ENCODE data around the gene IQGAP2.

IQGAP2 gene

DNA sequence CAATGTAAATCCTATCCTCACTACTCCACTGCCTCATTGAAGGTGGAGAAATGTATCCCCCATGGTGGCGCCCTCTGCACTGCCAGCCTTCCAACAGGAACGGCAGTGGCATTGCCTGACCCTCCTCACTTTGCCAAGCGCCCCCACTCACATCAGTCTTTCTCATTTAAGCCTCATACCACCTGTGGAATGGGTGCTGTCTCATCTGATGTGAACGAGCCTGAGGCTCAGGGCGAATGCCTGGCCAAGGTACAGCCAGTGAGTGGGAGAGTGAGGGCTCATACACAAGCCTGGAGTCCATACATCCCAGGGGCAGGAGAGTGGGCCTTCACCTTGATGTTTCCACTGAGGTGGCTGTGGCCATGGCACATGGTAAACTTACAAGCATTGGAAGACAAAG, 209.9 kb downstream of the IQGAP2 start:
- DNase-seq (ENCODE audit: low read depth) = no peak

DNA sequence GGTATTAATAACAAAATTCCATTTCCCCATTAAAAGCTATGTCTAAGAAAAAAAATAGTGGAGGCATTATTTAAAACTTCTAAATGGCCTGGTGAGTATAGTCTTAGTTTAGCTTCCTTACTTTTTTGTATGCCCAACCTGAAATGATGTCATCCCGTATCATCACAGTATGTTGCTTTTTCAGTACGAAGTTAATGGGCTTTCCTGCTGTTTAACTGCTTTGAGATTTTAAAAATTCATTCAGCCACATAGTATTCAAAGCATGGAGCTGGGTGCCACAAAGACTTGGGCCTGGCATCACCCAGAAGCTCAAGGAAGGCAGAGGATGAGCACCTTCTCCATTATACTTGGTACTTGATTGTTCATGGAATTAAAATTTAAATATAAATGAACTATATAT, 212.7 kb downstream of the IQGAP2 start:
- no peak for DNase-seq (ENCODE audit: low read depth)

DNA sequence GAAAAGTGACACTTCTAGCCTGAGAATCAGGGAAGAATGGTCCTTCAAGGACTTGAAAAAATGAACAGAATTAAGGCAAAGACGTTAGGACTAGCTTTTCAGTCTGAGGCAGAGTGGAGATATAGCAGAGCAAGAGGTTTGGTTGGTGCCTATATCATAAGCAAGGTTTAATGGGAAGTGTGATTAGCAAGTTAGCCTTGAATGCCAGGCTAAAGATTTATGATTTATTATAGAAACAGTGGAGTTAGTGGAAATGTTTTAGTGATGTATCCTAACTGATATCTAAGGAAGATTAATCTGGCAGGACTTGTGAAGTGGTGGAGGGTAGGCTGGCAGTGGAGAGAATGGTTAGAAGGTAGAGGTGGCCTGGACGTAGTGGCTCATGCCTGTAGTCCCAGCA, 213.1 kb downstream of the IQGAP2 start:
- no peak for DNase-seq (ENCODE audit: low read depth)

DNA sequence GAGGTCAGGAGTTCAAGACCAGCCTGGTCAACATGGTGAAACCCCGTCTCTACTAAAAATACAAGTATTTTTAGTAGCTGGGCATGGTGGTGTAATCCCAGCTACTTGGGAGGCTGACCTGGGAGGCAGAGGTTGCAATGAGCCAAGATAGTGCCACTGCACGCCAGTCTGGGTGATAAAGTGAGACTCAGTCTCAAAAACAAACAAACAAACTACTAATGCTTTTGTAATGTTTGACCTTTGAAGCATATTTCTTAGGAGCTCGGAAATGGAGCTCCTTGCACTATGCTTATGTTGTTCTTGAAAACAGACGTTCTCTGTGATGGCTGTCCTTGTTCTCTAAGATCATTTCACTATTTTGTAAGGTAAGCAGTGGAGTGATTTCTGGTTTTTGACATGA, 214.1 kb downstream of the IQGAP2 start:
- DNase-seq (ENCODE audit: low read depth) = no peak

DNA sequence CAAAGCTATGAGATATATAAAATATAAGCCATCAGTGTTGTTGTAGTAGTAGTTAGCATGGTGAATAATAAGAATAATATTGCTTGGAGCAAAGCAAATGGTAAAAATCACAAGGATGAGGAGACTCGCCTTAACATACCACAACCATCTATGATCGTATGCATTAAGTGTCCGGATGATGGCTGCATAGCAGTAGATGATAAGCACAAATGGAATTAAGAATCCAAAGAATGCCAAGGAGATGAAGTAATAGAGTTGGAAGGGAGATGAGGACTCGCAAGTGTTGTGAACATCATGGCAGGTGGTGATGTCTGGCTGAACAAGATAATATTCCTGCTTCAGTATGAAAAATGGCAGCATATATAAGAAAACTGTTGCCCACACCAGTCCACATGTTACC, 214.6 kb downstream of the IQGAP2 start:
- DNase-seq (ENCODE audit: low read depth) = no peak

DNA sequence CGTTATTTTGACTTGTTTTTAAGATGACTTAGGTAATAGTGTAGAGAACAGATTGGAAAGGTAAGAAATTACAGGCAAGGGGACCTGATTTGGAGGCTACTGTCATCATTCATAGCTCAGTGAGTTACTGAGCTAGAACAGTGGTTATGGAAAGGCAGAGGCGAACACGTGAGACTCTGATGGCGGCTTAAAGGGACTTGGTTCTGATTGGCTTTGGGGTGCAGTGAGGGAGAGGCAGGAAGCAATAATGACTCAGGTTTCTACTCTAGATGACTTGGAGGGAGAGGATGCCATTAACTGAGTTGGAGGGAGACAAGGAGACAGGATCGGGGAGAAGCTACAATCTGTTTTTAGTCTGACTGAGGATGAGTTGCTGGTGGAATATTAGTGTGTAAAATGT, 217.1 kb downstream of the IQGAP2 start:
- DNase-seq (ENCODE audit: low read depth) = no peak

DNA sequence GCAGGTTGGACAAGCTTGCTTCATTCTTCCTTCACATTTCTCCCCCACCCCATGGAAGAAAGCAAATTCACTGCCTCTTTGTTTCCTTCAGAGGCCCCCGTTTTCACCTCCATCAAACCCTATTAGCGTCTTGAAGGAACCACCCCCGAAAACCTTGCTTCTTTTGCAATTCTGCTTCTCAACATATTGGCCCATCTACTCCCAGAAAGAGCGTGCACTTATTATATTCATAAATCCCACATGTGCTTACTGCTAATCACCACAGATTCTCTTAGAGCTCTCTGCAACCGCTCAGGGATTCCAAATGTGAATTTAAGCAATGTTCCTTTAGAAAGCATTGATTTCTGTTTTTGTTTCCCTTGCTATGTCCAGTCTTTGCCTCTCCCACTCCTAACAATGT, 219.0 kb downstream of the IQGAP2 start:
- DNase-seq (ENCODE audit: low read depth) = no peak

DNA sequence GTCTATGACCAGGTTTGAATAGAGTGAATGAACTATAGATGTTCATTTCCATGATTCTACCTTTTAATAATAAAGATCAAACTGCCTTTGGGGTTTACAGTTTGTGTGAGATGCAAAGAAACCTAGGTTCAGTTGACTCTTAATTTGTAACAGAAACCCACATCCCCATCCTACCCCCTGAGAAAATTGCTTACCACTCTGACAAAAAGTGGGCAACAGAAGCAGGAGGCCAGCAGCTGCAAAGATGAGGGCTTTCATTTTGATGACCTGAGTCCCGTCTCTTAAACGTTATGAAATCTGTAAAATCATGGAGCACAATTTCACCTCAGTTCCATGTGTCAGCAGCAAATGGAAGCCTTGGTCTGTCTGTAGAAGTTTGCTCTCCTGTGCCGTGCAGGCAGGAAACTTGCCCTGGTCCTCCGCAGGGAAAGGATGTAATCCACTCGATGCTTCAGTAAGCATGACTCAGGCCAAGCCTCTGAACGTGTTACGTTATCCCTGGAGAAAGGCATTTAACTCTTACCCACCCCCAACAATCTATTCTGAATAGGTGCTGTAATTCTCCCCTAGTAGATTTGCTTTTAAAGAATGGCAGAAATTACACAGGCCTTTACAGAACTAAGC, 220.0 kb downstream of the IQGAP2 start, which contains the start of gene F2RL2:
F2RL2 (minus strand) TSS at position 431 of the 624 bp plus-strand sequence; CDS start at position 258, 173 bp downstream.
- no peak for DNase-seq (ENCODE audit: low read depth)

DNA sequence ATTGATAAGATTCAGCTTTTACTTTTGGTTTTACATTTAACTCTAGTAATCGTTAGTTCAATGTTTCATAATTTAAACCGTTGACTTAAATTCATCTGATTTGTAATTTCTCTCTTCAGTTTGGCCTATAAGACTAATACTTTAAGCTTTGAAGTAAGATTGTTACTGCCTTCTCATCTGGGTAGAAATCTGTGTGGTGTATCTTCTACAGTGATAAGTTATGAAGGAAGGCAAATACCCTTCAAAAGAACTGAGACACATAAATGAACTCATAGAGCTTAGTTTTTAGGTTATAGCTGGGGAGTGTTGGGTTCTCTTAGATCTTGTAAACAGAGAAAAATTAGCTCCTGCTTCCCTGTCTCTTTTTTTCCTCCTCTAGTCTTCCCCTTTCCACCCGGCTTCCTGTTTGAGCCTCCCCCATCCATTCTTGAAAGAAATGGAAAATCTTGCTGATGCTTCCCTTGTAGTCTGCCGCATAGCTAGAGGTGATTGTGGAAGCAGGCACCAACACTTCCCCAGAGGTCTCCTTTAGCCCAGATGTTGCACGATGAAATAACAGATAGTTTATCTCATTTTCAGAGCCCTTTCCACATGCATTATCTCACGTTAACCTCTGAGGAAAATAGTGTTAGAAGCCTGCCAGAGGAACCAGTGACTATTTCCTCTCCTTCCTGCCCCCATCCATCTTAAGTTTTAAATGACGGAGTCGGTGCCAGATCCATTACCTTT, 222.2 kb downstream of the IQGAP2 start:
- DNase-seq (ENCODE audit: low read depth) = no peak

DNA sequence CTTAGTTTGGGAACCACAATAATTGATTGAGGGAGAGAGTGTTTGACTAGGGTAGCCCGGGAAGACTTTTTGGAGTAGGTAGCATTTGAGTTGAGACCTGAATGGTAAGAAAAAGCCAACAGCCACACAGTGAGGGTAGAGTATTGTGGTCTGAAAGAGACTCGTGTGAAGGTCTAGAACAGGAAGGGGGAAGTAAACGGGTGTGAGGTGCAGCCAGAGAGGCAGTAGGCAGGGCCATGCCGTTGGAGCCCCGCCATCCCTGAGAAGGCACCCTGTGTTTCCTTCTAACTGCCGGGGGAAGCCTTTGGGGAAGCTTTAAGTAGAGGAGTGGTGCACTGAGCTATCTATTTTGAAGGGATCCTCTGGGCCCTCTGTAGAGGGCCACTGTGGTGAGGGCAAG, 223.7 kb downstream of the IQGAP2 start:
- DNase-seq (ENCODE audit: low read depth) = no peak

DNA sequence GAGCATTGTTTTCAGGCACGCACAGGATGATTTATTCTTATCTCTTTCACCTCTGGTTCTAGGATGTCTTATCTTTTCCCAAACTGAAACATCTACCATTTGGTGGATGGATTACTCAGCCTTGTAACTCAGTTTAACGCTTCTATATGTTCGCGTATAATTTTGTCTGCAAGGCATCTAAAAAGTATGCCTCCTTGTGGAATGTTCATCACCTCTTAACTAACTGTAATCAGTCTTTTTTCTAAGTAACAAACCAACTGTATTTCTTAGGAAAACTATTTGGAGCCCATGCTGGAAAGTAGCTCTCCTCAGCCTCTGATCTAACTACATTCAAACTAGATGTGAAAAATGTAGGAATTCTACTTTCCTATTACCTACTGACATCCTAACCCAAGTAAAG, 231.6 kb downstream of the IQGAP2 start:
- no peak for DNase-seq (ENCODE audit: low read depth)

DNA sequence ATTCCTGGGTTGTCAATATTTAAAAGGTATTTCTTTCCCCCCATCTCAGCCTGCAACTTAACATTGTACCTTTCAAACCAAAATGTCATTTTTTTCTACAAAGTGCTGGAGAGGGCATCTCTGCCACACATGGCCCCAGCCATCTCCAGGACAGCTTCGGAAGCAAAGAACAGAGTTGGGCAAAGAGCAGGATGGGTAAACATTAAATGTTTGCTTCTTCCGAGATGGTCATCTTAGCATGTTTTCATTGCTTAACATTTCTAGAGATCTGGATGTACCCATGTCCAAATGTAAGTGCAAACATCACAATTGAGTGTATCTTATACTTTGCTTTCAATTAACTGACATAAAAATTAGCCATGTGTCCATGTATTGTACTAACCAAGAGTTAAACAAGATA, 234.4 kb downstream of the IQGAP2 start:
- no peak for DNase-seq (ENCODE audit: low read depth)

DNA sequence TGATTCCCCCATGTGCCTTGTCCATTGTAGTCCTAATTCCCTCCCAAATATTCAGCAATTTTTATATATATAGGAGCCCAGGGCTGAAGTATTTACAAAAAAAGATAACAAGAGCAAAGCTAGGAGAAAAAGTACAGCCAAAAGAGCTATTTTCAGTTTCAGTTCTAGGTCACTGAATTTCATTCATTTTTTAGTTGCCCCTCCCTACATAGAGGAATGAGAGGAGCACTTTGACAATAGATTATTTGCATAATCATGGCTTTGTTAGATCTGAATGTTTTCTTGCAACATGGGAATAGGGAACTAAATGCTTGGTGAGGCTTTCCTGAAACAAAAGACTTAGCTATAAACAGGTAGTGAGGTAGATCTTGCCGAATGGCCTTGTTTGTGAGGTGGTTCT, 235.4 kb downstream of the IQGAP2 start:
- DNase-seq (ENCODE audit: low read depth) = no peak

DNA sequence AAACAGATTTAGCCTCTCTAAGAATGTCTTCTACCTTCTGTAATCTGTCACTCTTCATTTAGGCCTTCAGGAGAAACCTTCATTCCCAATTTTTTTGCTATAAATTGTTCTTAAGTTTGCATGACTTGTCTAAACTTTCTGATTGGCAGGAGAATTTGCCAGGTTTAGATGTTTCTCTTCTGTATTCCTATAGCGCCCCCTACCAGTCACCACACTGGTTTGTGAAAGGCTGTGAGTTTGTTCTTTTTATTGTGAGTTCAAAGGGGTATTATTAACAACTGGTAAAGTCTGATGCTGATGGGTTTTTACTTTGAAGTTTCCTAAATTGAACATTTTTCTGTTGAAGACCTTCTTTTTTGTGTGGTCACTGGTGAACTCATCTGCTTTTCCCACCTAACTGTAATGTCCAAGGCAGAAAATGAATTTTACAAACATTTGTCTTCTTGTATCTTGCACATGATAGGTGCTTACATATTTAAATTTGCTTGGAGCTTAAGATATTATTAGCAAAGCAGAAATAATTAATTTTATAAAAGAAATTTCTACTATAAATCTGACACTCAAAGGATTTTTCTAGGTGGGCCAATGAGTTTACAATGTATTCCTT, 238.5 kb downstream of the IQGAP2 start:
- DNase-seq (ENCODE audit: low read depth) = peak; percentile 9

DNA sequence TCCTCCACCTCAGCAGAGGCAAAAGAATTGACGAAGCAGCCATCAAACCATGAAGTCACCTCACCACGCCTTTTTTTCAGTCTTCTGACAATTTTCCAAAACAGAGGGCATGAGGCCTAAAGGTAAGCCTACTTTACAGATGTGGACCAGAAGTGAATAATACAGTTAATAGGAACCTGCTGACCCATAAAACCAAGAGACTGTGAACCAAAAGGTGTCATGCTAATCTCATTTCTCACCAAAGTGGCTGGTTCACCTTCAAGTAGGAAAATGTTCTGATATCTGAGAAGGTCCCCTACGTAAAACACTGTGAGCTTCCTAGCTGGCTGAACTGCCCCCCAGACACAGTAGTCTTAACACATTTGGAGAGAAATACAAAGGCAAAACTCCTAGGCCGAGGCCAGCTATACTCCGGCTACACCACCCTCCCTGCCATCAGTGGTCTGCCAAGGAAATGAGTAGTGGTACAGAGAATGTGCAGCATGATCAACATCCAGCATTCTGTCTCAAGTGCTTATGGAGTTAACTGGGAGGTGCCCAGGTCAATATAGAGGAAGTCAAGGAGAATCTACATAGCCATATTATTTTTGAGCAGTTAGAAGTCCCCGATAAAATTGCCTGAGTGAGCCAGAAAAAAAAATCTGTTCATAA, 239.4 kb downstream of the IQGAP2 start:
- DNase-seq (ENCODE audit: low read depth) = no peak

DNA sequence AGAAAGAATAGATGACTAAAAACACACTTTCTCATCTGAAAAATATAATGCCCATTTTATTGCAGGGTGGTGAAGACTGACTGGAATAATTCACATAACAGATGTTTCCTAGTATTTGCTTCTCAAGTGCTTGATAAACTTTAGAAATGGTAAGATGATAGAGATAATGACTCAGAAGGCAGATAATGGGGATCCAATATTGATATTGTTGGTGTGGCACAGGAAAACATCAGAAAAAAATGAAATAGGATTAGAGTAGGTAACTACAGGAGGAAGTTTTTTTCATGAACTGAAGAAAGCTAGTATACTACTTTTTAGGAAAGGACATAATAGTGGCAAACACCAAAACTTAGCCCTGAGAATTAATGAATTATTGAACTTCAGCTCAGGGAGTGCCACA, 240.3 kb downstream of the IQGAP2 start:
- no peak for DNase-seq (ENCODE audit: low read depth)

DNA sequence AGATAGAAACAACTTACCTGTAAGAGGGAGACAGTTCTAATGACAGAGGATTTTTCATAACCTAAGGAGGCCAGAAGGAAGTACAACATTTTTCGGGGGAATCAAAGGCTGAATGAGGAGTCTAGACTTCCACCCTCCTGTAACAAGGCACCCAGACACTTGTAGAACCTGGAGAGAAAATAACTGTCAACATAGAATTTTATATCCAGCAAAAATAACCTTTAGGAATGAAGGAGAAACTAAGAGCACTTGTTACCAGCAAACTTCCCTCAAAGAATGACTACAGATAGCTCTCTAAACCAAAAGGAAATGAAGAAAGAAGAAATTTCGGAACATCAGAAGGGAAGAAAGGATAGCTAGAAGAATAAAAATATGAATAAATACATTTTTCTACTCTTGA, 246.1 kb downstream of the IQGAP2 start:
- DNase-seq (ENCODE audit: low read depth) = no peak

DNA sequence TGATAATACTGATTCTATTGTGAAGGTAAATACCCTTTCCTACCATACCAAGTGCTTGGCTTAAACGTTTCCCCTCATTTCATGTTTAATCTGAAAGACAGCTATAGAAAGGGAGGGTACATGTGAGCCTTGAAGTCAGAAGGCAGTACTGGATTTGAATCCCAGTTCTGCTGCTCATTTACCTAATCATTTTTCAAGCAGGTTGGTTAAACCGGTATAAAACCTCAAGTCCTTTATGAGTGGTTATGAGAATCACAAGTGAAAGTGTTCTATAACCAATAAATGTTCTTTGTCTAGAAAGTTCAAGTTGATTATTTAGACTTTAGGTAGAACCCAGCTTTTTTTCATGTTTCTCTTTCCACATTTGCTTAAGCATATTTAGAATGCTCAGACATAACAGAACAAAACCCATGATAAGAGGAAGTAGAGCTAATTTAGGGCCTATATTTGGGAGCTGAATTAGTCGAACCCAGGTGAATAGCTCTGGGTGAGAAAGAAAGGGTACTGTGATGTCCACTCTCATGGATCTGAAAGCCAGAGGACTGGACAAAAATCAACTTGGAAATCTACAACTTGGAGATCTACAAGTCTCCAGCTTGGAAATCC, 249.8 kb downstream of the IQGAP2 start:
- DNase-seq (ENCODE audit: low read depth) = no peak

DNA sequence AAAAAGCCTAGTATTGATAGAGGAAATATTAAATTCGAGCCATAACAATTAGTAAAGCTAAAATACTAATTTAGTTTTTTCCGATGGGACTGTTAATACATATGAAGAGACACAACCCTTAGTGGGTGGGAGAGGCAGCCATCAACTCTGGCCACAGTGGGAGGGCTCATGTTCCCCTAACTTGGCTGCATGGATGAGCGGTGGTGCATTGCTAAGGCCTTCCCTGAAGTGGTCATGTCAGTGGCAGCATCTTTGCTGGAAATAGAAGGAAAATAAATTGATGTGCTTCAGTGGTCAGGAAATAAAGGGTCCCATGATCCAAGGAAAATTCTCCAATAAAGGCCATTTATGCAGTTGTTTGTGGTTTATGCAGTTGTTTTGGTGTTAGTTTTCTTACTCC, 254.0 kb downstream of the IQGAP2 start:
- no peak for DNase-seq (ENCODE audit: low read depth)

DNA sequence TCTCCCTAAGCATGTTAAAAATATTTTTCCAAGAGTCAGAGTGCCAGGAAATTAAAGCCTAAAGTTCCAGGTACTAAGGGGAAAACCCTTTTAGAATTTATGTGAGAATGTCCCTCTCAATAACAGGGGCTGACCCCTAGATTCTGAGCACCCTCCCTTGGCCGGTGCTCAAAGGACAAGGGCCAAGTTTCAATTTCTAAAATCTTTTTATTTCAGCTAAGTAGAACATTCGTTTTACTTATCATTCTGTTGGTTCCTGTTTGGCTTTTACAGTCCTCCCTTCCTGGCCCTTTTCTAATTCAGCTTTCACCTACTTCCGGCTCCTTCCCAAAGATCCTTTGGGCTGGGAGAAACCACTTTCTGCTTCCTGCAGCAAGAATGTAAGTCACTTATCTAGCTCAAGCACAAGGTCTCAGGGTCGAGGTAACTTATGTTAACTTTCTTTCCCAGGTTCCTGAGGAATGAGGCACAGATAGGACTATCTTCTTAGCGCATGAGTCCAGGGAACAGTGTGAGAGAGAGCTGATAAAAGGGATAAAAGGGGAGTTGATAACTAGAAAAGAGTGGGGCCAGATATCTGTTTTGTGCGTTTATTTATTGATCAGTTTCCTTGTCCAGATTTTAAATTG, 254.7 kb downstream of the IQGAP2 start:
- no peak for DNase-seq (ENCODE audit: low read depth)

DNA sequence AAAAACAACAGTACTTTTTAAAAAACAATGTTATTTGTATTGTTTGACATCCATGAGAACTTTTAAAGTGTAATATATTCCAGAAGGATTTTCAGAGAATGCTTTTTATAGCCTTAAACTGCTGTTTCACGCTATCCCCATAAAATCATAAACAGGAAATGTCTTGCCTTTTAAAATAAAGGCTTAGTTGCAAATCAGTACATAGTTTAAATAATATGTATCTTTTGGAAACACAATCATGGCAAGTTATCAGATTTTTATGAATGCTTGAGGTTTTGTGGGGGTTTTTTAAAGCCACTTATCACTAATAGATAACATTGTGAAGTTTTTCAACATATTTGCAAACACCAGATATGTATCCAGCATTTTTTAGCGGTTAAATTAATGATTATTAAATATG, 257.3 kb downstream of the IQGAP2 start:
- no peak for DNase-seq (ENCODE audit: low read depth)

DNA sequence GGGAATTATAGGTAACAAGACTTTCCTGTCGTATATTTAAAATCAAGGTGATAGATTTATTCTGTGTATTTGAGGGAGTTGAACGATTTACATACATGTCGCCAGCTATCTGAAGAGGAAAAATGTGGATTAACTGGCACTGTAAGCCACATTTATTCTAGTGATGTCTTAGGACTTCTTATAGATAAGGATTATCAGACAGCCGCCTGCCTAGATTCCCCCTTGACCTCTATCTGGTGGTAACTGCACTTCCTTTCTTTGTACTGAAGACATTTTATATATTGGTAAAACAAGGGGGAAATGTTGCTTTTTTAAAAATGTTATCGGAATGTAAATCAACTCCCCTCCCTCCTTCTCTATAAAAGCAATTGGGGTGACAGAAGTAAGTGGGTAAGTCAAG, 259.4 kb downstream of the IQGAP2 start:
- no peak for DNase-seq (ENCODE audit: low read depth)
